GM21825 (cell line): ENCODE data around the gene GAD2.

Experiments
- ATAC-seq: cut with Tn5 transposase; IDR thresholded peaks from one replicate; pipeline ENCODE4 v1.9.1; 2021; ENCODE audit warnings: mild to moderate bottlenecking, moderate library complexity; ENCODE audit not compliant: unreplicated experiment

GAD2 gene

GRCh38 chr10:26216585-26217395 lies at the start of gene GAD2:
Gene GAD2, plus strand, starts transcription at chr10:26216774. Its CDS starts 36 bp downstream, at chr10:26216810.
- ATAC-seq, result no peak

GRCh38 chr10:26169466-26169865 lies 47.1 kb upstream of the GAD2 start:
- no peak for ATAC-seq

GRCh38 chr10:26172131-26172530 lies 44.4 kb upstream of the GAD2 start:
- ATAC-seq, result no peak

GRCh38 chr10:26173837-26174236 lies 42.7 kb upstream of the GAD2 start:
- no peak for ATAC-seq

- ATAC-seq, result no peak
These were observed 39.2 kb upstream of the GAD2 start for GRCh38 chr10:26177341-26177740.

- no peak for ATAC-seq
These were observed 22.3 kb upstream of the GAD2 start for GRCh38 chr10:26194275-26194674.

- ATAC-seq, result no peak
These were observed 19.3 kb upstream of the GAD2 start for GRCh38 chr10:26197248-26197647.

GRCh38 chr10:26198119-26198518 lies 18.5 kb upstream of the GAD2 start:
- no peak for ATAC-seq

GRCh38 chr10:26199841-26200240 lies 16.7 kb upstream of the GAD2 start:
- ATAC-seq, result no peak

- no peak for ATAC-seq
These were observed 11.4 kb upstream of the GAD2 start for GRCh38 chr10:26205223-26205622.

GRCh38 chr10:26211781-26212444 lies 4.7 kb upstream of the GAD2 start:
- ATAC-seq, result no peak

- ATAC-seq, result no peak
These were observed 4.1 kb upstream of the GAD2 start for GRCh38 chr10:26212511-26212910.

- no peak for ATAC-seq
These were observed 3.3 kb upstream of the GAD2 start for GRCh38 chr10:26213157-26213800.

GRCh38 chr10:26214004-26214403 lies 2.6 kb upstream of the GAD2 start:
- no peak for ATAC-seq

- ATAC-seq, result no peak
These were observed 1.8 kb upstream of the GAD2 start for GRCh38 chr10:26214551-26215395.

GRCh38 chr10:26215396-26215934 lies 1.1 kb upstream of the GAD2 start:
- ATAC-seq, result no peak

- no peak for ATAC-seq
These were observed 514 bp upstream of the GAD2 start for GRCh38 chr10:26215935-26216584.

- ATAC-seq, result no peak
These were observed 967 bp downstream of the GAD2 start for GRCh38 chr10:26217396-26218086.

- no peak for ATAC-seq
These were observed 3.1 kb downstream of the GAD2 start for GRCh38 chr10:26219676-26220075.

GRCh38 chr10:26220901-26221300 lies 4.3 kb downstream of the GAD2 start:
- ATAC-seq, result no peak
